ENCODE data around the gene KRTAP5-9. TPM values are rescaled to one million over a fixed set of nuclear protein-coding genes. Genes with fewer than 3 reads are reported as not detected.

KRTAP5-9 gene
- total and polyA plus RNA-seq, 2 experiments from 2014 or later = 0.24 TPM; not detected in 1

GRCh38 chr11:71538666-71538990, 9.6 kb upstream of the KRTAP5-9 start:
- no peak overlapping the region for H3K4me3 Mint-ChIP-seq
- Histone ChIP-seq H3K4me2 (no peak overlapping the region), H2AFZ (no peak overlapping the region), H3K27ac (ENCODE audit: low read depth) (no peak overlapping the region), H3F3A (replicated peaks; ENCODE audit: low read depth) (no peaks in the 10 kb centered on the region), H3K4me3 (no peak overlapping the region), H3K36me3 (ENCODE audit: insufficient read depth) (no peaks in the 10 kb centered on the region), H3K27me3 (ENCODE audit: insufficient read depth) (no peaks in the 10 kb centered on the region), H3K79me2 (replicated peaks; ENCODE audit: insufficient read depth) (no peaks in the 10 kb centered on the region), H3K4me1 (ENCODE audit: insufficient read depth) (no peaks in the 10 kb centered on the region), H3K9me2 (ENCODE audit: insufficient read depth) (no peaks in the 10 kb centered on the region), H4K20me1 (replicated peaks; ENCODE audit: insufficient read depth) (no peaks in the 10 kb centered on the region; the same call in 1 of the 2 replicates)
- H3K9me3 Mint-ChIP-seq = peaks cover 9% of the 10 kb centered on the region
- TF ChIP-seq, protein P1, sequence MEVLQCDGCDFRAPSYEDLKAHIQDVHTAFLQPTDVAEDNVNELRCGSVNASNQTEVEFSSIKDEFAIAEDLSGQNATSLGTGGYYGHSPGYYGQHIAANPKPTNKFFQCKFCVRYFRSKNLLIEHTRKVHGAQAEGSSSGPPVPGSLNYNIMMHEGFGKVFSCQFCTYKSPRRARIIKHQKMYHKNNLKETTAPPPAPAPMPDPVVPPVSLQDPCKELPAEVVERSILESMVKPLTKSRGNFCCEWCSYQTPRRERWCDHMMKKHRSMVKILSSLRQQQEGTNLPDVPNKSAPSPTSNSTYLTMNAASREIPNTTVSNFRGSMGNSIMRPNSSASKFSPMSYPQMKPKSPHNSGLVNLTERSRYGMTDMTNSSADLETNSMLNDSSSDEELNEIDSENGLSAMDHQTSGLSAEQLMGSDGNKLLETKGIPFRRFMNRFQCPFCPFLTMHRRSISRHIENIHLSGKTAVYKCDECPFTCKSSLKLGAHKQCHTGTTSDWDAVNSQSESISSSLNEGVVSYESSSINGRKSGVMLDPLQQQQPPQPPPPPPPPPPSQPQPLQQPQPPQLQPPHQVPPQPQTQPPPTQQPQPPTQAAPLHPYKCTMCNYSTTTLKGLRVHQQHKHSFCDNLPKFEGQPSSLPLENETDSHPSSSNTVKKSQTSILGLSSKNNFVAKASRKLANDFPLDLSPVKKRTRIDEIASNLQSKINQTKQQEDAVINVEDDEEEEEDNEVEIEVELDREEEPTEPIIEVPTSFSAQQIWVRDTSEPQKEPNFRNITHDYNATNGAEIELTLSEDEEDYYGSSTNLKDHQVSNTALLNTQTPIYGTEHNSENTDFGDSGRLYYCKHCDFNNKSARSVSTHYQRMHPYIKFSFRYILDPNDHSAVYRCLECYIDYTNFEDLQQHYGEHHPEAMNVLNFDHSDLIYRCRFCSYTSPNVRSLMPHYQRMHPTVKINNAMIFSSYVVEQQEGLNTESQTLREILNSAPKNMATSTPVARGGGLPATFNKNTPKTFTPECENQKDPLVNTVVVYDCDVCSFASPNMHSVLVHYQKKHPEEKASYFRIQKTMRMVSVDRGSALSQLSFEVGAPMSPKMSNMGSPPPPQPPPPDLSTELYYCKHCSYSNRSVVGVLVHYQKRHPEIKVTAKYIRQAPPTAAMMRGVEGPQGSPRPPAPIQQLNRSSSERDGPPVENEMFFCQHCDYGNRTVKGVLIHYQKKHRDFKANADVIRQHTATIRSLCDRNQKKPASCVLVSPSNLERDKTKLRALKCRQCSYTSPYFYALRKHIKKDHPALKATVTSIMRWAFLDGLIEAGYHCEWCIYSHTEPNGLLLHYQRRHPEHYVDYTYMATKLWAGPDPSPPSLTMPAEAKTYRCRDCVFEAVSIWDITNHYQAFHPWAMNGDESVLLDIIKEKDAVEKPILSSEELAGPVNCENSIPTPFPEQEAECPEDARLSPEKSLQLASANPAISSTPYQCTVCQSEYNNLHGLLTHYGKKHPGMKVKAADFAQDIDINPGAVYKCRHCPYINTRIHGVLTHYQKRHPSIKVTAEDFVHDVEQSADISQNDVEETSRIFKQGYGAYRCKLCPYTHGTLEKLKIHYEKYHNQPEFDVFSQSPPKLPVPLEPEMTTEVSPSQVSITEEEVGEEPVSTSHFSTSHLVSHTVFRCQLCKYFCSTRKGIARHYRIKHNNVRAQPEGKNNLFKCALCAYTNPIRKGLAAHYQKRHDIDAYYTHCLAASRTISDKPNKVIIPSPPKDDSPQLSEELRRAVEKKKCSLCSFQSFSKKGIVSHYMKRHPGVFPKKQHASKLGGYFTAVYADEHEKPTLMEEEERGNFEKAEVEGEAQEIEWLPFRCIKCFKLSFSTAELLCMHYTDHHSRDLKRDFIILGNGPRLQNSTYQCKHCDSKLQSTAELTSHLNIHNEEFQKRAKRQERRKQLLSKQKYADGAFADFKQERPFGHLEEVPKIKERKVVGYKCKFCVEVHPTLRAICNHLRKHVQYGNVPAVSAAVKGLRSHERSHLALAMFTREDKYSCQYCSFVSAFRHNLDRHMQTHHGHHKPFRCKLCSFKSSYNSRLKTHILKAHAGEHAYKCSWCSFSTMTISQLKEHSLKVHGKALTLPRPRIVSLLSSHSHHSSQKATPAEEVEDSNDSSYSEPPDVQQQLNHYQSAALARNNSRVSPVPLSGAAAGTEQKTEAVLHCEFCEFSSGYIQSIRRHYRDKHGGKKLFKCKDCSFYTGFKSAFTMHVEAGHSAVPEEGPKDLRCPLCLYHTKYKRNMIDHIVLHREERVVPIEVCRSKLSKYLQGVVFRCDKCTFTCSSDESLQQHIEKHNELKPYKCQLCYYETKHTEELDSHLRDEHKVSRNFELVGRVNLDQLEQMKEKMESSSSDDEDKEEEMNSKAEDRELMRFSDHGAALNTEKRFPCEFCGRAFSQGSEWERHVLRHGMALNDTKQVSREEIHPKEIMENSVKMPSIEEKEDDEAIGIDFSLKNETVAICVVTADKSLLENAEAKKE (CRISPR knock-in tag; IDR thresholded peaks at IDR 0.05) = no peak
- TF ChIP-seq EZH2 (IDR thresholded peaks at IDR 0.05; ENCODE audit: low read depth, unreplicated experiment) (no peak), ZNF331 (CRISPR knock-in tag; IDR thresholded peaks at IDR 0.05; ENCODE audit: low read depth) (no peak), POLR2AphosphoS5 (IDR thresholded peaks at IDR 0.05; ENCODE audit: low read depth) (no peak), ZNF114 (CRISPR knock-in tag; IDR thresholded peaks at IDR 0.05) (no peak), STAT1 (IDR thresholded peaks at IDR 0.05; ENCODE audit: unreplicated experiment) (no peak), JUNB (IDR thresholded peaks at IDR 0.05; ENCODE audit: unreplicated experiment) (no peak), REST (IDR thresholded peaks at IDR 0.05; ENCODE audit: unreplicated experiment) (no peak), CREB1 (CRISPR knock-in tag; IDR thresholded peaks at IDR 0.05; ENCODE audit: low read depth) (no peak), NANOG (IDR thresholded peaks at IDR 0.05; ENCODE audit: borderline replicate concordance) (no peak), EZH2phosphoT487 (IDR thresholded peaks at IDR 0.05; ENCODE audit: unreplicated experiment) (no peak)
- TF ChIP-seq, protein P2, sequence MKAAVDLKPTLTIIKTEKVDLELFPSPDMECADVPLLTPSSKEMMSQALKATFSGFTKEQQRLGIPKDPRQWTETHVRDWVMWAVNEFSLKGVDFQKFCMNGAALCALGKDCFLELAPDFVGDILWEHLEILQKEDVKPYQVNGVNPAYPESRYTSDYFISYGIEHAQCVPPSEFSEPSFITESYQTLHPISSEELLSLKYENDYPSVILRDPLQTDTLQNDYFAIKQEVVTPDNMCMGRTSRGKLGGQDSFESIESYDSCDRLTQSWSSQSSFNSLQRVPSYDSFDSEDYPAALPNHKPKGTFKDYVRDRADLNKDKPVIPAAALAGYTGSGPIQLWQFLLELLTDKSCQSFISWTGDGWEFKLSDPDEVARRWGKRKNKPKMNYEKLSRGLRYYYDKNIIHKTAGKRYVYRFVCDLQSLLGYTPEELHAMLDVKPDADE (IDR thresholded peaks at IDR 0.05) = no peak
- TF ChIP-seq, protein P3, sequence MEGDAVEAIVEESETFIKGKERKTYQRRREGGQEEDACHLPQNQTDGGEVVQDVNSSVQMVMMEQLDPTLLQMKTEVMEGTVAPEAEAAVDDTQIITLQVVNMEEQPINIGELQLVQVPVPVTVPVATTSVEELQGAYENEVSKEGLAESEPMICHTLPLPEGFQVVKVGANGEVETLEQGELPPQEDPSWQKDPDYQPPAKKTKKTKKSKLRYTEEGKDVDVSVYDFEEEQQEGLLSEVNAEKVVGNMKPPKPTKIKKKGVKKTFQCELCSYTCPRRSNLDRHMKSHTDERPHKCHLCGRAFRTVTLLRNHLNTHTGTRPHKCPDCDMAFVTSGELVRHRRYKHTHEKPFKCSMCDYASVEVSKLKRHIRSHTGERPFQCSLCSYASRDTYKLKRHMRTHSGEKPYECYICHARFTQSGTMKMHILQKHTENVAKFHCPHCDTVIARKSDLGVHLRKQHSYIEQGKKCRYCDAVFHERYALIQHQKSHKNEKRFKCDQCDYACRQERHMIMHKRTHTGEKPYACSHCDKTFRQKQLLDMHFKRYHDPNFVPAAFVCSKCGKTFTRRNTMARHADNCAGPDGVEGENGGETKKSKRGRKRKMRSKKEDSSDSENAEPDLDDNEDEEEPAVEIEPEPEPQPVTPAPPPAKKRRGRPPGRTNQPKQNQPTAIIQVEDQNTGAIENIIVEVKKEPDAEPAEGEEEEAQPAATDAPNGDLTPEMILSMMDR (conservative IDR thresholded peaks at IDR 0.05; ENCODE audit: low read depth in 2 of 2) = no peak
- H3K36me3 Mint-ChIP-seq (ENCODE audit: low read depth) = peaks cover 8% of the 10 kb centered on the region; the same call in 1 of the 3 replicates
- ATAC-seq = no peak
- H3K27ac Mint-ChIP-seq = no peak overlapping the region
- H3K4me1 Mint-ChIP-seq = no peaks in the 10 kb centered on the region; the same call in 2 of the 3 replicates
- H3K27me3 Mint-ChIP-seq (ENCODE audit: insufficient read depth, low read depth, poor library complexity) = peaks cover 6% of the 10 kb centered on the region
- no peak for DNase-seq (ENCODE audit: low spot score)
